CD4-positive, alpha-beta memory T cell (primary cell): ENCODE results near the gene ACAD10. TPM values are rescaled to one million over a fixed set of nuclear protein-coding genes. Genes with fewer than 3 reads are reported as not detected.
"Not testable (repeated sequence)": the region's sequence is repeated elsewhere in the genome, so short reads cannot be mapped to it uniquely, and the experiment has no call there.

Experiments used
- CTCF ChIA-PET: fragments of 350-600 bp; sonication (Branson Sonifier 250); formaldehyde crosslinking; loops from one replicate; lab custom pipeline; 2021; ENCODE audit warnings: inconsistent platforms; ENCODE audit not compliant: partially characterized antibody; lab: Charles Lee
- POLR2A ChIA-PET: fragments of 350-600 bp; sonication (Branson Sonifier 250); formaldehyde crosslinking; loops from one replicate; lab custom pipeline; 2021; ENCODE audit not compliant: partially characterized antibody; lab: Charles Lee
- DNase-seq, 5 donors: peaks; one replicate each; pipeline versions ENCODE4 v3.0.0 to v3.0.0-alpha.2; 2020 to 2022; ENCODE audit warnings: mixed read lengths in 1 of 5
- H3K27ac ChIP-seq: one replicate; pipeline ENCODE4 v1.7.0; 2013; ENCODE audit warnings: low read depth, low read length
- H3K27me3 ChIP-seq: 2 replicates; pipeline ENCODE4 v1.7.0; 2013; ENCODE audit warnings: mild to moderate bottlenecking, low read length, moderate library complexity; ENCODE audit not compliant: insufficient read depth
- H3K36me3 ChIP-seq: 2 replicates; pipeline ENCODE4 v1.7.0; 2013; ENCODE audit warnings: mild to moderate bottlenecking, low read length, moderate library complexity; ENCODE audit not compliant: insufficient read depth
- H3K4me1 ChIP-seq: 2 replicates; pipeline ENCODE4 v1.7.0; 2013; ENCODE audit warnings: mild to moderate bottlenecking, low read length, moderate library complexity; ENCODE audit not compliant: insufficient read depth
- H3K4me3 ChIP-seq, 2 donors: one replicate each; pipeline ENCODE4 v1.7.0; 2013; ENCODE audit warnings: low read length in 2 of 2, mild to moderate bottlenecking in 1 of 2
- H3K9me3 ChIP-seq, 2 donors: one replicate each; pipeline ENCODE4 v1.7.0; 2013; ENCODE audit warnings: low read length in 2 of 2, control low read depth in 1 of 2; ENCODE audit not compliant: control insufficient read depth in 1 of 2
- H3K27ac Mint-ChIP-seq, 7 donors: one replicate each; pipeline ENCODE4 v1.8.0; 2020 to 2021; ENCODE audit warnings: mixed read lengths in 7 of 7, mild to moderate bottlenecking in 6 of 7, inconsistent platforms in 3 of 7, moderate library complexity in 3 of 7
- H3K27me3 Mint-ChIP-seq, 2 donors: one replicate each; pipeline ENCODE4 v1.8.0; 2020 to 2021; ENCODE audit warnings: mixed read lengths in 2 of 2
- H3K36me3 Mint-ChIP-seq, 2 donors: one replicate each; pipeline ENCODE4 v1.8.0; 2020 to 2021; ENCODE audit warnings: mixed read lengths in 2 of 2, inconsistent platforms in 1 of 2, mild to moderate bottlenecking in 1 of 2
- H3K4me1 Mint-ChIP-seq, 4 donors: one replicate each; pipeline ENCODE4 v1.8.0; 2020 to 2021; ENCODE audit warnings: mixed read lengths in 4 of 4, mild to moderate bottlenecking in 1 of 4
- H3K4me3 Mint-ChIP-seq, 8 donors: one replicate each; pipeline ENCODE4 v1.8.0; 2020 to 2021; ENCODE audit warnings: mixed read lengths in 8 of 8, mild to moderate bottlenecking in 7 of 8, moderate library complexity in 6 of 8, inconsistent platforms in 3 of 8
- H3K9me3 Mint-ChIP-seq, 8 donors: one replicate each; pipeline ENCODE4 v1.8.0; 2020 to 2021; ENCODE audit warnings: mixed read lengths in 8 of 8, mild to moderate bottlenecking in 5 of 8, inconsistent platforms in 3 of 8, moderate library complexity in 1 of 8
- intact Hi-C: fragments of 100-400 bp; cut with micrococcal nuclease; formaldehyde crosslinking; loops from one replicate; pipeline ENCODE4 v1.15.1; 2023
- polyA plus RNA-seq, 2 donors: library from polyadenylated mRNA; unstranded; fragments of 300-500 nt; fragmentation: Illumina TruSeq; gene quantifications; one replicate each; pipeline ENCODE4 v1.2.3, GENCODE V29; 2021
- total RNA-seq, 2 experiments: library from RNA; stranded (reverse); gene quantifications; one replicate each; pipeline ENCODE4 v1.2.3, GENCODE V29; 2021

Gene ACAD10
- total and polyA plus RNA-seq, 4 experiments from 2014 or later, result 13.4 to 58.3 (median 33.4) TPM

- Mint-ChIP-seq H3K36me3 (peaks cover 25 to 39% of the 10 kb centered on the region in 2 donors), H3K27me3 (no peaks in the 10 kb centered on the region), H3K4me1 (no peaks in the 10 kb centered on the region), H3K9me3 (no peaks in the 10 kb centered on the region), H3K4me3 (no peak overlapping the region), H3K27ac (no peak overlapping the region)
- H3K27ac ChIP-seq, result no peak overlapping the region
- CTCF ChIA-PET, result no interaction called here
- no peaks in the 10 kb centered on the region for H3K4me1 ChIP-seq
- no peaks in the 10 kb centered on the region for H3K27me3 ChIP-seq
- H3K4me3 ChIP-seq, result no peak overlapping the region
- intact Hi-C loops, result no loop called here
- H3K36me3 ChIP-seq, result peaks cover 30% of the 10 kb centered on the region
- no peaks in the 10 kb centered on the region for H3K9me3 ChIP-seq
- no peak for DNase-seq
- POLR2A ChIA-PET, result interaction anchor here (0.6 kb wide), 1 partner anchor 17 kb away, joined by 3 read pairs; no protein-coding TSS in a partner anchor
These were observed 14.1 kb downstream of the ACAD10 start for GRCh38 chr12:111699962-111700361.

GRCh38 chr12:111705672-111706071, 19.8 kb downstream of the ACAD10 start:
- no peaks in the 10 kb centered on the region for H3K4me1 ChIP-seq
- POLR2A ChIA-PET, result interaction anchor here (0.9 kb wide), 1 partner anchor 10 kb away, joined by 4 read pairs; no protein-coding TSS in a partner anchor
- DNase-seq, result no peak
- CTCF ChIA-PET, result no interaction called here
- Mint-ChIP-seq H3K27ac (peak overlapping the region in 1 of 7 donors; percentile 48), H3K9me3 (no peaks in the 10 kb centered on the region), H3K4me3 (no peak overlapping the region), H3K27me3 (no peaks in the 10 kb centered on the region), H3K4me1 (no peaks in the 10 kb centered on the region), H3K36me3 (peaks cover 39 to 55% of the 10 kb centered on the region in 2 donors)
- no peaks in the 10 kb centered on the region for H3K27me3 ChIP-seq
- H3K36me3 ChIP-seq, result peaks cover 37% of the 10 kb centered on the region
- H3K27ac ChIP-seq, result no peak overlapping the region
- H3K4me3 ChIP-seq, result no peak overlapping the region
- intact Hi-C loops, result no loop called here
- no peaks in the 10 kb centered on the region for H3K9me3 ChIP-seq

GRCh38 chr12:111706145-111706544, 20.3 kb downstream of the ACAD10 start:
- H3K27me3 Mint-ChIP-seq, result no peaks in the 10 kb centered on the region
- H3K36me3 Mint-ChIP-seq, result peaks cover 42 to 56% of the 10 kb centered on the region in 2 donors
- ChIA-PET CTCF (no interaction called here), POLR2A (no interaction called here)
- Histone ChIP-seq H3K9me3 (no peaks in the 10 kb centered on the region), H3K36me3 (peaks cover 38% of the 10 kb centered on the region), H3K4me3 (no peak overlapping the region), H3K4me1 (no peaks in the 10 kb centered on the region), H3K27me3 (no peaks in the 10 kb centered on the region), H3K27ac (no peak overlapping the region)
- intact Hi-C loops, result no loop called here
- no peaks in the 10 kb centered on the region for H3K9me3 Mint-ChIP-seq
- H3K27ac Mint-ChIP-seq, result no peak overlapping the region
- no peak for DNase-seq
- no peak overlapping the region for H3K4me3 Mint-ChIP-seq
- no peaks in the 10 kb centered on the region for H3K4me1 Mint-ChIP-seq

DNA sequence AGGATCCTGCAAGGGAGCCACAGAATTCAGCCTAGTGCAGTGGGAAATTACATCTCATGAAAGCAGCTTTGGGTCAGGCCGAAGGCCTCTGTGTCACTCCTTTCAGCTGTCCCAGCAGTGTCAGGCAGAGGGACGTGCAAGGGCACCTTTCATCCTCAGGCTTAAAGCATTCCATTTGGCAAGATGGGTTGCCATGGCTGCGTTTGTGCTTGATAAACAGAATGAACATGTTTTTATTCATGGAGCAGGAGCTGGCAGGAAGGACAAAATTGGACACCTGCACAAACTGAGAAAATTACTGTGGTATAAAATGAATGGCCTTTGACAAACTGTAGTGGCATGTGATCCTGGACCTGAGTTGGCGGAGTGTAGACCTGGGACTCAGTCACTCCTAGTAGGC, 29.4 kb downstream of the ACAD10 start:
- POLR2A ChIA-PET, result no interaction called here
- H3K9me3 Mint-ChIP-seq, result no peaks in the 10 kb centered on the region
- Histone ChIP-seq H3K4me1 (no peaks in the 10 kb centered on the region), H3K36me3 (peaks cover 26% of the 10 kb centered on the region), H3K9me3 (no peaks in the 10 kb centered on the region), H3K27me3 (no peaks in the 10 kb centered on the region), H3K27ac (no peak overlapping the region), H3K4me3 (no peak overlapping the region)
- no peak for DNase-seq
- H3K36me3 Mint-ChIP-seq, result peaks cover 37 to 40% of the 10 kb centered on the region in 2 donors
- CTCF ChIA-PET, result no interaction called here
- no peaks in the 10 kb centered on the region for H3K27me3 Mint-ChIP-seq
- H3K4me1 Mint-ChIP-seq, result peaks cover 0 to 1% (median 0%) of the 10 kb centered on the region in 4 donors
- H3K27ac Mint-ChIP-seq, result no peak overlapping the region
- H3K4me3 Mint-ChIP-seq, result no peak overlapping the region
- intact Hi-C loops, result no loop called here

- H3K27ac Mint-ChIP-seq, H3K4me1 ChIP-seq, CTCF ChIA-PET, H3K4me1 Mint-ChIP-seq, H3K27me3 ChIP-seq, H3K9me3 Mint-ChIP-seq, H3K4me3 Mint-ChIP-seq, intact Hi-C loops, POLR2A ChIA-PET, H3K4me3 ChIP-seq, DNase-seq, H3K27ac ChIP-seq, H3K27me3 Mint-ChIP-seq, H3K9me3 ChIP-seq: not testable (repeated sequence)
- peaks cover 31 to 39% of the 10 kb centered on the region in 2 donors for H3K36me3 Mint-ChIP-seq
- H3K36me3 ChIP-seq, result peaks cover 11% of the 10 kb centered on the region
These were observed 33.5 kb downstream of the ACAD10 start for GRCh38 chr12:111719316-111719715.

DNA sequence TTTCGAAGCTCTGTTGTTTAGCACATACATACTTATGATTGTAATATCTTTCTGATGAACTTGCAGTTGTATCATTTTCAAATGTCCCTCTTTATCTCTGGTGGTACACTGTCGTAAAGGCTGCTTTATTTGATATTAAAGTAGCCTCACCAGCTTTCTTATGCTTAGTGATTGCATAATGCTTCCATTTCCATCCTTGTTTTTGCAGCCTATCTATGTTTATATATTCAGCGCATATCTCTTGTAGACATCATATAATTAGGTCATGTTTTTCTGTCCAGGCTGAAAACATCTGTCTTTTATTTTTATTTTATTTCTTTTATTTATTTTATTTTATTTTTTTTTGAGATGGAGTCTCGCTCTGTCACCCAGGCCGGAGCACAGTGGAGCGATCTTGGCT, 34.6 kb downstream of the ACAD10 start:
- ChIA-PET POLR2A (no interaction called here), CTCF (no interaction called here)
- Histone ChIP-seq H3K4me3 (no peak overlapping the region), H3K27ac (no peak overlapping the region), H3K27me3 (no peaks in the 10 kb centered on the region), H3K9me3 (no peaks in the 10 kb centered on the region), H3K36me3 (peaks cover 10% of the 10 kb centered on the region), H3K4me1 (no peaks in the 10 kb centered on the region)
- DNase-seq, result no peak
- Mint-ChIP-seq H3K27me3 (no peaks in the 10 kb centered on the region), H3K9me3 (no peaks in the 10 kb centered on the region), H3K4me1 (no peaks in the 10 kb centered on the region), H3K27ac (no peak overlapping the region), H3K4me3 (no peak overlapping the region), H3K36me3 (peaks cover 31 to 38% of the 10 kb centered on the region in 2 donors)
- intact Hi-C loops, result no loop called here

DNA sequence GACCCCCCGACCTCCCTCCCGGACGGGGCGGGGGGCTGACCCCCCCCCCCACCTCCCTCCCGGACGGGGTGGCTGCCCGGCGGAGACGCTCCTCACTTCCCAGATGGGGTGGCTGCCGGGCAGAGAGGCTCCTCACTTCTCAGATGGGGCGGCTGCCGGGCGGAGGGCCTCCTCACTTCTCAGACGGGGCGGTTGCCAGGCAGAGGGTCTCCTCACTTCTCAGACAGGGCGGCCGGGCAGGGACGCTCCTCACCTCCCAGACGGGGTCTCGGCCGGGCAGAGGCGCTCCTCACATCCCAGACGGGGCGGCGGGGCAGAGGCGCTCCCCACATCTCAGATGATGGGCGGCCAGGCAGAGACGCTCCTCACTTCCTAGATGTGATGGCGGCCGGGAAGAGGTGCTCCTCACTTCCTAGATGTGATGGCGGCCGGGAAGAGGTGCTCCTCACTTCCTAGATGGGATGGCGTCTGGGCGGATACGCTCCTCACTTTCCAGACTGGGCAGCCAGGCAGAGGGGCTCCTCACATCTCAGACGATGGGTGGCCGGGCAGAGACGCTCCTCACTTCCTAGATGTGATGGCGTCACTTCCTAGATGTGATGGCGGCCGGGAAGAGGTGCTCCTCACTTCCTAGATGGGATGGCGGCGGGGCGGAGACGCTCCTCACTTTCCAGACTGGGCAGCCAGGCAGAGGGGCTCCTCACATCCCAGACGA, 38.0 kb downstream of the ACAD10 start:
- DNase-seq, H3K9me3 ChIP-seq, H3K27me3 Mint-ChIP-seq, POLR2A ChIA-PET, H3K4me1 ChIP-seq, H3K27me3 ChIP-seq, H3K4me3 Mint-ChIP-seq, H3K4me1 Mint-ChIP-seq, H3K27ac ChIP-seq, H3K27ac Mint-ChIP-seq, H3K36me3 ChIP-seq, H3K9me3 Mint-ChIP-seq, CTCF ChIA-PET, H3K4me3 ChIP-seq, intact Hi-C loops: not testable (repeated sequence)
- peaks cover 21 to 29% of the 10 kb centered on the region in 2 donors for H3K36me3 Mint-ChIP-seq
